T-cell (primary cell): ENCODE measurements around the gene CKAP2L. TPM values are rescaled to one million over a fixed set of nuclear protein-coding genes. Genes with fewer than 3 reads are reported as not detected.

Experiments
- ATAC-seq, 4 experiments: fragments of 200-7000 bp in 3 of 4; fragments of 150-1000 bp in 1 of 4; cut with Tn5 transposase; replicated peaks in 1 of 4; 1 replicate in 3 of 4; 2 replicates in 1 of 4; pipeline ENCODE4 v1.10.0; 2021; ENCODE audit warnings: moderate library complexity in 3 of 4, mild to moderate bottlenecking in 2 of 4, moderate number of reproducible peaks in 1 of 4
- CTCF ChIA-PET, 2 donors: fragments of 300-600 bp; sonication (Branson Sonifier 250); formaldehyde crosslinking; loops; one replicate each; lab custom pipeline; 2022; ENCODE audit warnings: antibody characterized with exemption in 2 of 2; lab: Charles Lee
- POLR2A ChIA-PET, 2 donors: fragments of 300-600 bp; sonication (Branson Sonifier 250); formaldehyde crosslinking; loops; one replicate each; lab custom pipeline; 2022; ENCODE audit warnings: antibody characterized with exemption in 2 of 2; lab: Charles Lee
- DNase-seq, 35 experiments: peaks; one replicate each; pipeline versions ENCODE4 v3.0.0 to v3.0.0-alpha.2; 2013 to 2023
- H3K27ac ChIP-seq: one replicate; pipeline ENCODE4 v1.5.1; 2013; ENCODE audit warnings: low read length
- H3K27me3 ChIP-seq, 2 experiments: replicated peaks in 1 of 2; 1 replicate in 1 of 2; 2 replicates in 1 of 2; pipeline versions ENCODE4 v1.6.1 to v1.7.0; 2013; ENCODE audit warnings: low read length in 1 of 2, mixed read lengths in 1 of 2; ENCODE audit not compliant: control insufficient read depth in 2 of 2, insufficient read depth in 2 of 2; ENCODE audit errors: extremely low read depth in 1 of 2
- H3K36me3 ChIP-seq, 2 donors: 1 replicate in 1 of 2; 2 replicates in 1 of 2; pipeline versions ENCODE4 v1.6.1 to v1.7.0; 2013; ENCODE audit warnings: low read length in 1 of 2; ENCODE audit not compliant: control insufficient read depth in 2 of 2, insufficient read depth in 1 of 2; ENCODE audit errors: extremely low read depth in 1 of 2
- H3K4me1 ChIP-seq, 2 experiments: 1 replicate in 1 of 2; 2 replicates in 1 of 2; pipeline versions ENCODE4 v1.6.1 to v1.7.0; 2013; ENCODE audit warnings: low read length in 2 of 2, mixed read lengths in 1 of 2; ENCODE audit not compliant: insufficient read depth in 2 of 2, control insufficient read depth in 1 of 2; ENCODE audit errors: extremely low read depth in 1 of 2
- H3K4me3 ChIP-seq, 2 donors: 1 replicate in 1 of 2; 2 replicates in 1 of 2; pipeline versions ENCODE4 v1.5.1 to v1.7.0; 2013; ENCODE audit warnings: mild to moderate bottlenecking in 2 of 2, low read length in 1 of 2, moderate library complexity in 1 of 2; ENCODE audit not compliant: control insufficient read depth in 1 of 2; ENCODE audit errors: extremely low read depth in 1 of 2
- H3K9me3 ChIP-seq: 2 replicates; pipeline ENCODE4 v1.7.0; 2013
- H3K27ac Mint-ChIP-seq, 2 donors: one replicate each; pipeline ENCODE4 v1.8.0; 2020 to 2021; ENCODE audit warnings: mild to moderate bottlenecking in 2 of 2, mixed read lengths in 2 of 2
- H3K27me3 Mint-ChIP-seq, 2 donors: one replicate each; pipeline ENCODE4 v1.8.0; 2021 to 2022; ENCODE audit warnings: mixed read lengths in 2 of 2
- H3K36me3 Mint-ChIP-seq: one replicate; pipeline ENCODE4 v1.8.0; 2021; ENCODE audit warnings: mixed read lengths
- H3K4me1 Mint-ChIP-seq, 3 donors: one replicate each; pipeline ENCODE4 v1.8.0; 2020 to 2022; ENCODE audit warnings: mixed read lengths in 3 of 3, mild to moderate bottlenecking in 1 of 3
- H3K4me3 Mint-ChIP-seq, 3 donors: one replicate each; pipeline ENCODE4 v1.8.0; 2020 to 2022; ENCODE audit warnings: mild to moderate bottlenecking in 3 of 3, mixed read lengths in 3 of 3, moderate library complexity in 3 of 3
- H3K9me3 Mint-ChIP-seq, 3 donors: one replicate each; pipeline ENCODE4 v1.8.0; 2020 to 2022; ENCODE audit warnings: mixed read lengths in 3 of 3
- WGBS: methylation state at CpG from one replicate; pipeline ENCODE4 v1.1.5; 2013; ENCODE audit warnings: missing lambda C conversion rate; ENCODE audit not compliant: insufficient coverage; 5-methylcytosine and 5-hydroxymethylcytosine counted together
- total RNA-seq, 35 experiments: library from RNA in 6 of 35; stranded (reverse) in 6 of 35; fragments of 120-200 nt in 1 of 35; gene quantifications; one replicate each; pipeline versions ENCODE4 v1.2.1 to v1.2.4 and lab custom pipeline; 2013 to 2026

Gene CKAP2L
- total RNA-seq, 5 donors from 2014 or later (not counting 1 experiment from before 2014, with no cell fraction given) = 0.22 to 1.5 (median 0.33) TPM

DNA sequence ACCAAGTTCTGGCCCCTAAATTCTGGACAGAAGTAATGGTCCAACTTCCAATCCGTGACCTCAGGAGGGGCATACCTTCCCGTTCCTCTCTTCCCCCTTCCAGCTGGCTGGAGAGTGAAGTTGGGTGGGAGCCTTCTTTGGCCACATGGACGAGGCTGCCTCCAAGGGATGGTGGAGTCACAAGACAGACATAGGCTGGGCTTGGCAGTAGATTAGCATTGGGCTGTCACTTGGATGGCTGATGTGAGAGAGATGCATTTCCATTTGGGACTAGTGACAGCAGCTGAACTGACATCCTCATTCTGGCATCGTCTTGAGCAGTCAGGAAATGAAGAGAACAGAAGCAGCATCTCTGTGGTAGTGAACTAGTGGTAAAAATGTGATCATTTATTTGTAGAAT is 31.0 kb downstream of the CKAP2L start:
- ATAC-seq (no peak), DNase-seq (no peak)
- Mint-ChIP-seq H3K9me3 (no peaks in the 10 kb centered on the region), H3K4me1 (no peaks in the 10 kb centered on the region), H3K27ac (no peak overlapping the region), H3K4me3 (no peak overlapping the region), H3K36me3 (no peaks in the 10 kb centered on the region), H3K27me3 (no peaks in the 10 kb centered on the region)
- Histone ChIP-seq H3K4me1 (no peaks in the 10 kb centered on the region), H3K9me3 (no peaks in the 10 kb centered on the region), H3K27ac (no peak overlapping the region), H3K36me3 (no peaks in the 10 kb centered on the region), H3K4me3 (no peak overlapping the region), H3K27me3 (peaks cover 0 to 7% of the 10 kb centered on the region in 2 experiments)
- ChIA-PET POLR2A (no interaction called here), CTCF (interaction anchor here in 1 of 2 donors (0.7 kb wide), 1 partner anchor 21 kb away, joined by 4 read pairs; no protein-coding TSS in a partner anchor)
- WGBS = 92% methylated on average over 3 of the region's 4 CpGs

GRCh38 chr2:112731479-112731878 is 32.9 kb downstream of the CKAP2L start:
- Histone ChIP-seq H3K9me3 (no peaks in the 10 kb centered on the region), H3K36me3 (no peaks in the 10 kb centered on the region), H3K4me3 (no peak overlapping the region), H3K27ac (no peak overlapping the region), H3K4me1 (peaks cover 0 to 6% of the 10 kb centered on the region in 2 experiments), H3K27me3 (peaks cover 0 to 23% of the 10 kb centered on the region in 2 experiments)
- ChIA-PET POLR2A (interaction anchor here in 1 of 2 donors (0.9 kb wide), 1 partner anchor 131 kb away, joined by 5 read pairs; no protein-coding TSS in a partner anchor), CTCF (interaction anchor here (0.5 to 0.7 kb wide), 3 partner anchors 46 to 853 kb away, joined by 3 to 6 read pairs (median 3); no protein-coding TSS in a partner anchor)
- no peak for DNase-seq
- peaks cover 0 to 4% of the 10 kb centered on the region in 2 donors for H3K27me3 Mint-ChIP-seq
- no peaks in the 10 kb centered on the region for H3K9me3 Mint-ChIP-seq
- peaks cover 4 to 7% (median 4%) of the 10 kb centered on the region in 3 donors for H3K4me1 Mint-ChIP-seq
- no CpG with 5 or more reads among the region's 2 CpGs for WGBS
- no peak overlapping the region for H3K27ac Mint-ChIP-seq
- H3K36me3 Mint-ChIP-seq = no peaks in the 10 kb centered on the region
- no peak for ATAC-seq
- H3K4me3 Mint-ChIP-seq = no peak overlapping the region

DNA sequence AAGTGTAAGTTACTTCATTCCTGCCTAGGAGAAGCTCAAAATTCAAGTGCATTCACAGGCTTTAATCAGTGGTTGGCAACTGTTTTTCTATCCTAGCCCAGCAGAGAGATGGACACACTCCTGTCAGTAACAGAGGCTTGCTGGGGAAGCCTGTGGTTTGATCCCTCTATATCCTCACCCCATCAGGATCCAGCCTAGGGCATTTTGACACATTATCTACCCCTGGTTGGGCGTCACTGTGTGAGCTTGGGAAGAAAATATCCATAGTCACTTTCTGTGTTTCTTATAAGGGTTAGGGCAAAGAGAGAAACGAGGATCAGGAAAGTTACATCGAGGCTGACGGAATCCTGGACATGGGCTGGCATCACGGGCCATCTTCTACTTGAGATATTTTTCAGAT is 33.6 kb downstream of the CKAP2L start:
- POLR2A ChIA-PET = interaction anchor here in 1 of 2 donors (0.9 kb wide), 1 partner anchor 131 kb away, joined by 5 read pairs; no protein-coding TSS in a partner anchor
- CTCF ChIA-PET = interaction anchor here in 1 of 2 donors (0.7 kb wide), 1 partner anchor 111 kb away, joined by 5 read pairs; no protein-coding TSS in a partner anchor
- no peak overlapping the region for H3K27ac ChIP-seq
- ATAC-seq = no peak
- Mint-ChIP-seq H3K36me3 (no peaks in the 10 kb centered on the region), H3K27ac (no peak overlapping the region), H3K27me3 (peaks cover 0 to 4% of the 10 kb centered on the region in 2 donors), H3K4me3 (no peak overlapping the region), H3K9me3 (no peaks in the 10 kb centered on the region), H3K4me1 (peaks cover 5 to 8% (median 5%) of the 10 kb centered on the region in 3 donors)
- H3K9me3 ChIP-seq = no peaks in the 10 kb centered on the region
- no peak for DNase-seq
- WGBS = no CpG with 5 or more reads among the region's 5 CpGs
- peaks cover 0 to 9% of the 10 kb centered on the region in 2 experiments for H3K4me1 ChIP-seq
- H3K27me3 ChIP-seq = peaks cover 0 to 26% of the 10 kb centered on the region in 2 experiments
- H3K4me3 ChIP-seq = no peak overlapping the region
- H3K36me3 ChIP-seq = no peaks in the 10 kb centered on the region

DNA sequence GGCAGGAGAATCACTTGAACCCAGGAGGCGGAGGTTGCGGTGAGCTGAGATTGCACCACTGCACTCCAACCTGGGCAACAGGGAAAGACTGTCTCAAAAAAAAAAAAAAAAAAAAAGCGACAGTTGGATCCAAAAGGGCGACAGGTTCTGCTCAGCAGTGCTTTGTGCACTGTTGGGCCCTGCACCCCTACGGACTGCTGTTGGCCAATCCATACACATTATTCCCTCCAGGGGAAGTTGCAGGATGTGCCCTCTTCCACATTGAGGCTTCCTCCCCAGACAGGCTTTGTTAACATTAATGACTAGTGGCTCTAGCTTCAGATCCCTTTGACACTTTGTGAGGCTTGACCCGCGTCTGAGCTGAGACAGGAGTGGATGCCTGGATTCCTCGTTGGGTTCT is 34.2 kb downstream of the CKAP2L start:
- peaks cover 5 to 8% (median 5%) of the 10 kb centered on the region in 3 donors for H3K4me1 Mint-ChIP-seq
- Histone ChIP-seq H3K27ac (no peak overlapping the region), H3K27me3 (peaks cover 0 to 26% of the 10 kb centered on the region in 2 experiments), H3K4me3 (no peak overlapping the region), H3K36me3 (no peaks in the 10 kb centered on the region), H3K9me3 (no peaks in the 10 kb centered on the region), H3K4me1 (peaks cover 0 to 9% of the 10 kb centered on the region in 2 experiments)
- no peaks in the 10 kb centered on the region for H3K9me3 Mint-ChIP-seq
- H3K27ac Mint-ChIP-seq = no peak overlapping the region
- POLR2A ChIA-PET = interaction anchor here in 1 of 2 donors (0.6 kb wide), 1 partner anchor 93 kb away, joined by 4 read pairs; no protein-coding TSS in a partner anchor
- DNase-seq (no peak), ATAC-seq (no peak)
- peaks cover 0 to 4% of the 10 kb centered on the region in 2 donors for H3K27me3 Mint-ChIP-seq
- H3K36me3 Mint-ChIP-seq = no peaks in the 10 kb centered on the region
- 91% methylated on average over 7 of the region's 8 CpGs for WGBS
- H3K4me3 Mint-ChIP-seq = no peak overlapping the region
- CTCF ChIA-PET = interaction anchor here (0.6 to 0.9 kb wide), 4 partner anchors 22 to 132 kb away, joined by 3 to 5 read pairs (median 3); no protein-coding TSS in a partner anchor

GRCh38 chr2:112728378-112729175 is 35.8 kb downstream of the CKAP2L start:
- 44% methylated on average over 5 of the region's 11 CpGs for WGBS
- POLR2A ChIA-PET = no interaction called here

GRCh38 chr2:112728029-112728362 is 36.4 kb downstream of the CKAP2L start:
- Histone ChIP-seq H3K36me3 (no peaks in the 10 kb centered on the region), H3K4me3 (no peak overlapping the region), H3K9me3 (no peaks in the 10 kb centered on the region), H3K4me1 (peaks cover 0 to 9% of the 10 kb centered on the region in 2 experiments), H3K27ac (no peak overlapping the region), H3K27me3 (peaks cover 0 to 31% of the 10 kb centered on the region in 2 experiments)
- H3K27me3 Mint-ChIP-seq = peaks cover 0 to 4% of the 10 kb centered on the region in 2 donors
- ATAC-seq (no peak), DNase-seq (no peak)
- H3K4me3 Mint-ChIP-seq = no peak overlapping the region
- WGBS = no CpG with 5 or more reads among the region's 4 CpGs
- ChIA-PET CTCF (interaction anchor here (0.6 to 5.6 kb wide), 7 partner anchors 12 to 128 kb away, joined by 3 to 38 read pairs (median 4); no protein-coding TSS in a partner anchor), POLR2A (no interaction called here)
- no peak overlapping the region for H3K27ac Mint-ChIP-seq
- peaks cover 5 to 8% (median 5%) of the 10 kb centered on the region in 3 donors for H3K4me1 Mint-ChIP-seq
- no peaks in the 10 kb centered on the region for H3K36me3 Mint-ChIP-seq
- no peaks in the 10 kb centered on the region for H3K9me3 Mint-ChIP-seq

More at GRCh38 chr2:112728378-112729175, 35.8 kb downstream of the CKAP2L start:
- peaks cover 0 to 31% of the 10 kb centered on the region in 2 experiments for H3K27me3 ChIP-seq
- no peaks in the 10 kb centered on the region for H3K9me3 ChIP-seq
- ATAC-seq (no peak), DNase-seq (no peak)
- H3K4me3 ChIP-seq = no peak overlapping the region
- Mint-ChIP-seq H3K27me3 (peaks cover 0 to 4% of the 10 kb centered on the region in 2 donors), H3K36me3 (no peaks in the 10 kb centered on the region), H3K27ac (no peak overlapping the region), H3K4me3 (no peak overlapping the region), H3K9me3 (no peaks in the 10 kb centered on the region), H3K4me1 (peaks cover 5 to 8% (median 5%) of the 10 kb centered on the region in 3 donors)
- peaks cover 0 to 9% of the 10 kb centered on the region in 2 experiments for H3K4me1 ChIP-seq
- CTCF ChIA-PET = interaction anchor here (0.6 to 5.6 kb wide), 11 partner anchors 12 to 163 kb away, joined by 3 to 38 read pairs (median 3); no protein-coding TSS in a partner anchor
- H3K36me3 ChIP-seq = no peaks in the 10 kb centered on the region
- no peak overlapping the region for H3K27ac ChIP-seq
